H1 (cell line): ENCODE measurements around the gene GRIFIN. TPM values are rescaled to one million over a fixed set of nuclear protein-coding genes. Genes with fewer than 3 reads are reported as not detected.

Experiments used
- CTCF ChIA-PET: fragments of 300-600 bp; sonication (Branson Sonifier 250); formaldehyde crosslinking; loops from one replicate; lab custom pipeline; 2021; ENCODE audit not compliant: partially characterized antibody; lab: Charles Lee
- POLR2A ChIA-PET: fragments of 300-600 bp; sonication (Branson Sonifier 250); formaldehyde crosslinking; loops from one replicate; lab custom pipeline; 2021; ENCODE audit warnings: inconsistent platforms; ENCODE audit not compliant: partially characterized antibody; lab: Charles Lee
- DNase-seq, 2 experiments: peaks; one replicate each; pipeline versions ENCODE4 v3.0.0 to v3.0.0-alpha.2; 2010 to 2022; ENCODE audit warnings: low spot score in 2 of 2, low read depth in 1 of 2, mixed read lengths in 1 of 2
- FAIRE-seq: peaks from 2 replicates; lab custom pipeline; 2011; peaks lifted over from hg19 to GRCh38; lab: Jason Lieb, UNC
- H2AFZ ChIP-seq: 2 replicates; pipeline ENCODE4 v1.8.1; 2012; ENCODE audit warnings: low read length, inconsistent platforms
- H2AK5ac ChIP-seq: 2 replicates; pipeline ENCODE4 v1.6.1; 2013; ENCODE audit warnings: low read depth, low read length
- H2BK120ac ChIP-seq: replicated peaks from 2 replicates; pipeline ENCODE3; 2013; ENCODE audit warnings: low read depth, low read length, inconsistent platforms
- H2BK12ac ChIP-seq: 2 replicates; pipeline ENCODE4 v1.6.1; 2013; ENCODE audit warnings: low read depth, low read length
- H2BK15ac ChIP-seq: 2 replicates; pipeline ENCODE4 v1.6.1; 2013; ENCODE audit warnings: low read length
- H2BK20ac ChIP-seq: 2 replicates; pipeline ENCODE4 v1.6.1; 2013; ENCODE audit warnings: low read length
- H2BK5ac ChIP-seq: 2 replicates; pipeline ENCODE4 v1.6.1; 2013; ENCODE audit warnings: low read depth, low read length
- H3K14ac ChIP-seq: 2 replicates; pipeline ENCODE4 v1.6.1; 2013; ENCODE audit warnings: inconsistent platforms; ENCODE audit not compliant: insufficient read length
- H3K18ac ChIP-seq: 2 replicates; pipeline ENCODE4 v1.6.1; 2013; ENCODE audit warnings: low read length; ENCODE audit errors: extremely low read depth
- H3K23ac ChIP-seq: 2 replicates; pipeline ENCODE4 v1.6.1; 2013; ENCODE audit warnings: inconsistent platforms; ENCODE audit not compliant: insufficient read length
- H3K23me2 ChIP-seq: 2 replicates; pipeline ENCODE4 v1.6.1; 2013; ENCODE audit warnings: low read depth, low read length
- H3K27ac ChIP-seq: 2 replicates; pipeline ENCODE4 v1.6.1; 2011; ENCODE audit warnings: low read depth, low read length, inconsistent platforms
- H3K27me3 ChIP-seq, 4 experiments: replicated peaks in 1 of 4; 1 replicate in 1 of 4; 2 replicates in 3 of 4; pipeline versions ENCODE4 v1.6.1 to v1.8.1; 2011 to 2013; ENCODE audit warnings: low read length in 3 of 4, mild to moderate bottlenecking in 3 of 4, inconsistent platforms in 2 of 4, mixed read lengths in 2 of 4, moderate library complexity in 1 of 4; ENCODE audit not compliant: control insufficient read depth in 3 of 4, insufficient read depth in 3 of 4; ENCODE audit errors: extremely low read depth in 1 of 4
- H3K36me3 ChIP-seq, 4 experiments: 2 replicates each; pipeline versions ENCODE4 v1.6.1 to v1.8.1; 2011 to 2013; ENCODE audit warnings: mild to moderate bottlenecking in 4 of 4, low read length in 3 of 4, moderate library complexity in 2 of 4, control low read depth in 1 of 4, inconsistent platforms in 1 of 4; ENCODE audit not compliant: insufficient read depth in 4 of 4, control insufficient read depth in 2 of 4
- H3K4ac ChIP-seq: replicated peaks from 2 replicates; pipeline ENCODE3; 2013; ENCODE audit warnings: low read length, low read depth, mixed read lengths, inconsistent platforms; ENCODE audit not compliant: insufficient read length
- H3K4me1 ChIP-seq, 4 experiments: replicated peaks in 1 of 4; 1 replicate in 1 of 4; 2 replicates in 3 of 4; pipeline versions ENCODE4 v1.6.1 to v1.8.1; 2011 to 2013; ENCODE audit warnings: low read length in 3 of 4, inconsistent platforms in 2 of 4, mixed read lengths in 1 of 4; ENCODE audit not compliant: insufficient read depth in 4 of 4, control insufficient read depth in 3 of 4
- H3K4me2 ChIP-seq, 2 experiments: 2 replicates each; pipeline versions ENCODE4 v1.6.1 to v1.8.1; 2011 to 2013; ENCODE audit warnings: low read depth in 2 of 2, low read length in 2 of 2, control low read depth in 1 of 2, inconsistent platforms in 1 of 2, mild to moderate bottlenecking in 1 of 2; ENCODE audit not compliant: insufficient read depth in 1 of 2
- H3K4me3 ChIP-seq, 4 experiments: fragments of 200-600, 300-600 bp in 1 of 4; sonication (generic), shearing (Covaris generic), sonication (Bioruptor Twin) in 1 of 4; 2 replicates each; pipeline versions ENCODE4 v1.5.1 to v1.8.1; 2011 to 2016; ENCODE audit warnings: low read length in 4 of 4, low read depth in 3 of 4, control low read depth in 2 of 4, inconsistent platforms in 2 of 4, mild to moderate bottlenecking in 2 of 4, mixed read lengths in 1 of 4, moderate library complexity in 1 of 4; ENCODE audit not compliant: insufficient read depth in 2 of 4; ENCODE audit errors: extremely low read depth in 1 of 4
- H3K56ac ChIP-seq: replicated peaks from 2 replicates; pipeline ENCODE3; 2013; ENCODE audit warnings: low read depth, mild to moderate bottlenecking, mixed read lengths, low read length, inconsistent platforms; ENCODE audit not compliant: insufficient read length
- H3K79me1 ChIP-seq: 2 replicates; pipeline ENCODE4 v1.6.1; 2013; ENCODE audit warnings: low read depth, low read length, control low read depth
- H3K79me2 ChIP-seq, 2 experiments: 2 replicates each; pipeline versions ENCODE4 v1.6.1 to v1.8.1; 2012 to 2013; ENCODE audit warnings: low read length in 2 of 2, mild to moderate bottlenecking in 2 of 2, inconsistent platforms in 1 of 2; ENCODE audit not compliant: insufficient read depth in 2 of 2, control insufficient read depth in 1 of 2
- H3K9ac ChIP-seq, 4 experiments: replicated peaks in 1 of 4; 1 replicate in 1 of 4; 2 replicates in 3 of 4; pipeline versions ENCODE4 v1.6.1 to v1.8.1; 2011 to 2013; ENCODE audit warnings: low read depth in 3 of 4, low read length in 3 of 4, control low read depth in 2 of 4, mild to moderate bottlenecking in 2 of 4, moderate library complexity in 2 of 4, inconsistent platforms in 1 of 4; ENCODE audit errors: extremely low read depth in 1 of 4
- H3K9me3 ChIP-seq, 2 experiments: 2 replicates each; pipeline versions ENCODE4 v1.6.1 to v1.8.1; 2012 to 2013; ENCODE audit warnings: mild to moderate bottlenecking in 2 of 2, moderate library complexity in 2 of 2, control low read depth in 1 of 2, inconsistent platforms in 1 of 2, low read depth in 1 of 2, low read length in 1 of 2, mixed read lengths in 1 of 2; ENCODE audit not compliant: insufficient read depth in 2 of 2
- H4K20me1 ChIP-seq, 2 experiments: replicated peaks in 1 of 2; 2 replicates each; pipeline versions ENCODE3 to v1.8.1; 2011 to 2013; ENCODE audit warnings: inconsistent platforms in 2 of 2, low read length in 2 of 2, mild to moderate bottlenecking in 1 of 2; ENCODE audit not compliant: insufficient read depth in 2 of 2, control insufficient read depth in 1 of 2
- H4K5ac ChIP-seq: 2 replicates; pipeline ENCODE4 v1.6.1; 2013; ENCODE audit warnings: low read length, low read depth, mixed read lengths, inconsistent platforms; ENCODE audit not compliant: insufficient read length
- H4K8ac ChIP-seq: 2 replicates; pipeline ENCODE4 v1.8.0; 2013; ENCODE audit warnings: mild to moderate bottlenecking, moderate library complexity, low read length, inconsistent platforms; ENCODE audit not compliant: insufficient read depth; ENCODE audit errors: extremely low read depth
- H4K91ac ChIP-seq: replicated peaks from 2 replicates; pipeline ENCODE3; 2013; ENCODE audit warnings: low read length, mixed read lengths, inconsistent platforms; ENCODE audit not compliant: insufficient read length
- CEBPB ChIP-seq: IDR thresholded peaks from 2 replicates; pipeline ENCODE4 v1.6.1; 2012; ENCODE audit warnings: low read depth, low read length
- CTCF ChIP-seq, 3 experiments: IDR thresholded peaks; 1 replicate in 2 of 3; 2 replicates in 1 of 3; pipeline versions ENCODE4 v1.5.1 to v1.6.1; 2011; ENCODE audit warnings: low read length in 3 of 3, mild to moderate bottlenecking in 3 of 3, inconsistent platforms in 2 of 3, low read depth in 1 of 3, moderate library complexity in 1 of 3; ENCODE audit not compliant: insufficient read depth in 1 of 3; ENCODE audit errors: control extremely low read depth in 1 of 3
- EZH2 ChIP-seq: fragments of 200-600 bp; sonication (generic); IDR thresholded peaks from 2 replicates; pipeline ENCODE4 v1.7.1; 2012; ENCODE audit warnings: low read depth, mild to moderate bottlenecking, moderate library complexity, low read length, inconsistent platforms; ENCODE audit not compliant: severe bottlenecking
- MAFK ChIP-seq: IDR thresholded peaks from 2 replicates; pipeline ENCODE4 v1.6.1; 2012; ENCODE audit warnings: low read depth, mild to moderate bottlenecking, improper control_type of control experiment, low read length
- SUZ12 ChIP-seq: fragments of 200-600 bp; sonication (generic); IDR thresholded peaks from 2 replicates; pipeline ENCODE4 v1.6.1; 2012; ENCODE audit warnings: mild to moderate bottlenecking, inconsistent platforms, low read length, moderate library complexity, mixed read lengths
- TAF7 ChIP-seq: optimal IDR thresholded peaks from 2 replicates; pipeline ENCODE3; 2011; ENCODE audit warnings: low read depth, mild to moderate bottlenecking, inconsistent platforms, low read length, moderate library complexity, borderline replicate concordance
- WGBS, 2 experiments: shearing (Covaris generic) in 1 of 2; methylation state at CpG; one replicate each; pipeline versions ENCODE4 v1.1.6 to v1.1.7; 2013 to 2015; ENCODE audit warnings: low lambda C conversion rate in 2 of 2, mixed read lengths in 2 of 2, inconsistent platforms in 1 of 2, low coverage in 1 of 2, missing lambda C conversion rate in 1 of 2; ENCODE audit not compliant: insufficient replicate concordance in 2 of 2, insufficient coverage in 1 of 2, insufficient read length in 1 of 2; ENCODE audit errors: extremely low coverage in 1 of 2, missing lambda C conversion rate in 1 of 2; 5-methylcytosine and 5-hydroxymethylcytosine counted together
- polyA plus RNA-seq, 7 experiments: library from polyadenylated mRNA; depleted of rRNA in 3 of 7; stranded (reverse) in 5 of 7; unstranded in 2 of 7; fragments of >200 nt in 5 of 7; fragments of 200-250 nt in 2 of 7; gene quantifications; 1 replicate in 5 of 7; 2 replicates in 1 of 7; 4 replicates in 1 of 7; pipeline versions ENCODE4 v1.2.1 to v1.2.3, GENCODE V29; 2011 to 2013; ENCODE audit warnings: missing spikeins in 2 of 7, mixed read lengths in 2 of 7
- total RNA-seq: library from RNA; stranded (reverse); fragmentation: NEBNext Ultra II Directional; extraction: Animal tissue kit (Norgen Biotek cat#: 25700); gene quantifications from 2 replicates; pipeline ENCODE4 v1.2.1, GENCODE V29; 2021
- TF ChIP-seq, protein P1 (sequence below): IDR thresholded peaks from 2 replicates; pipeline ENCODE4 v1.6.1; 2011; ENCODE audit warnings: low read length, improper control_type of control experiment

Gene GRIFIN
- total and polyA plus RNA-seq, 2 of the 8 experiments (the other 6 are each of a cell fraction or from before 2014, with no cell fraction given), result not detected

- no peaks in the 10 kb centered on the region; the same call in 1 of the 2 replicates for H3K79me1 ChIP-seq
- H4K5ac ChIP-seq, result no peak overlapping the region
- no peak overlapping the region for H3K4me3 ChIP-seq
- H3K18ac ChIP-seq, result no peak overlapping the region
- peak overlapping the region; percentile 92; the same call in 1 of the 2 replicates for H2BK15ac ChIP-seq
- H2BK12ac ChIP-seq, result no peak overlapping the region
- H3K23ac ChIP-seq, result no peak overlapping the region
- H2BK5ac ChIP-seq, result 0 out of 2 replicates have a peak overlapping the region, but pooled peaks have one; percentile 35
- H3K4ac ChIP-seq, result no peak overlapping the region
- ChIA-PET CTCF (interaction anchor here (0.6 to 8.5 kb wide), 4 partner anchors 9 to 53 kb away, joined by 3 to 67 read pairs (median 5); no protein-coding TSS in a partner anchor), POLR2A (interaction anchor here (0.5 to 3.9 kb wide), 3 partner anchors 15 to 36 kb away, joined by 3 to 16 read pairs (median 3); no protein-coding TSS in a partner anchor)
- H4K8ac ChIP-seq, result no peak overlapping the region
- H4K20me1 ChIP-seq, result no peaks in the 10 kb centered on the region
- DNase-seq (no peak), FAIRE-seq (no peak)
- no peak overlapping the region for H3K4me2 ChIP-seq
- H3K9me3 ChIP-seq, result no peaks in the 10 kb centered on the region
- H3K4me1 ChIP-seq, result peaks cover 0 to 28% (median 22%) of the 10 kb centered on the region in 4 experiments; a peak in 6 of 7 replicates
- H3K14ac ChIP-seq, result no peak overlapping the region
- no peaks in the 10 kb centered on the region for H3K36me3 ChIP-seq
- H3K9ac ChIP-seq, result no peak overlapping the region
- no peak overlapping the region for H4K91ac ChIP-seq
- no peaks in the 10 kb centered on the region for H3K23me2 ChIP-seq
- H3K27me3 ChIP-seq, result no peaks in the 10 kb centered on the region
- H2AK5ac ChIP-seq, result no peak overlapping the region
- no peak overlapping the region for H3K56ac ChIP-seq
- no peaks in the 10 kb centered on the region for H3K79me2 ChIP-seq
- WGBS, 2 experiments, result 91% methylated on average over 24 of the region's 25 CpGs; no CpG with 5 or more reads in 1 of the 2 experiments
- no peak overlapping the region for H2AFZ ChIP-seq
- no peak overlapping the region for H2BK120ac ChIP-seq
- no peak overlapping the region for H3K27ac ChIP-seq
- H2BK20ac ChIP-seq, result no peak overlapping the region
- TF ChIP-seq EZH2 (no peak), CEBPB (no peak), CTCF (IDR thresholded peaks at IDR 0.05; ENCODE audit: control extremely low read depth in 1 of 3, insufficient read depth in 1 of 3, low read depth in 1 of 3, low read length in 3 of 3) (no peak), MAFK (no peak), SUZ12 (no peak), TAF7 (no peak)
- TF ChIP-seq, protein P1, sequence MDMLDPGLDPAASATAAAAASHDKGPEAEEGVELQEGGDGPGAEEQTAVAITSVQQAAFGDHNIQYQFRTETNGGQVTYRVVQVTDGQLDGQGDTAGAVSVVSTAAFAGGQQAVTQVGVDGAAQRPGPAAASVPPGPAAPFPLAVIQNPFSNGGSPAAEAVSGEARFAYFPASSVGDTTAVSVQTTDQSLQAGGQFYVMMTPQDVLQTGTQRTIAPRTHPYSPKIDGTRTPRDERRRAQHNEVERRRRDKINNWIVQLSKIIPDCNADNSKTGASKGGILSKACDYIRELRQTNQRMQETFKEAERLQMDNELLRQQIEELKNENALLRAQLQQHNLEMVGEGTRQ, result no peak
Measured at GRCh38 chr7:2503056-2503941, 27.1 kb upstream of the GRIFIN start.
